Mesenchymal stem cell (in vitro differentiated cells and primary cell): ENCODE data around the gene SLC25A5.

Source experiments
- DNase-seq: peaks from one replicate; pipeline ENCODE4 v3.0.0-alpha.2; 2013
- H2AFZ ChIP-seq: one replicate; pipeline ENCODE4 v1.6.1; 2013; ENCODE audit warnings: low read depth, mild to moderate bottlenecking, control low read depth, inconsistent platforms, low read length, moderate library complexity
- H2AK5ac ChIP-seq: 2 replicates; pipeline ENCODE4 v1.6.1; 2013; ENCODE audit warnings: low read length, moderate library complexity, mild to moderate bottlenecking, inconsistent platforms; ENCODE audit not compliant: severe bottlenecking
- H2BK120ac ChIP-seq: one replicate; pipeline ENCODE4 v1.6.1; 2013; ENCODE audit warnings: low read depth, mild to moderate bottlenecking, inconsistent platforms, low read length, moderate library complexity
- H2BK12ac ChIP-seq, 2 experiments: one replicate each; pipeline ENCODE4 v1.6.1; 2013; ENCODE audit warnings: inconsistent platforms in 2 of 2, low read length in 2 of 2, mild to moderate bottlenecking in 2 of 2, moderate library complexity in 2 of 2, control low read depth in 1 of 2
- H2BK15ac ChIP-seq: one replicate; pipeline ENCODE4 v1.6.1; 2013; ENCODE audit warnings: mild to moderate bottlenecking, low read depth, inconsistent platforms; ENCODE audit not compliant: poor library complexity, severe bottlenecking
- H2BK5ac ChIP-seq: 2 replicates; pipeline ENCODE4 v1.6.1; 2013; ENCODE audit warnings: low read depth, mild to moderate bottlenecking, low read length, control low read depth, inconsistent platforms; ENCODE audit not compliant: poor library complexity, severe bottlenecking
- H3K14ac ChIP-seq, 2 experiments: one replicate each; pipeline ENCODE4 v1.6.1; 2013; ENCODE audit warnings: inconsistent platforms in 2 of 2, low read length in 2 of 2, control low read depth in 1 of 2, mild to moderate bottlenecking in 1 of 2, moderate library complexity in 1 of 2
- H3K18ac ChIP-seq, 2 experiments: one replicate each; pipeline ENCODE4 v1.6.1; 2013; ENCODE audit warnings: inconsistent platforms in 2 of 2, low read length in 2 of 2, control low read depth in 1 of 2, low read depth in 1 of 2, mild to moderate bottlenecking in 1 of 2
- H3K23ac ChIP-seq, 2 experiments: one replicate each; pipeline ENCODE4 v1.6.1; 2013; ENCODE audit warnings: inconsistent platforms in 2 of 2, low read length in 2 of 2, mild to moderate bottlenecking in 2 of 2, moderate library complexity in 2 of 2, control low read depth in 1 of 2
- H3K27ac ChIP-seq: 2 replicates; pipeline ENCODE4 v1.5.1; 2013; ENCODE audit warnings: mild to moderate bottlenecking, moderate library complexity, low read length, control low read depth, inconsistent platforms; ENCODE audit not compliant: poor library complexity, severe bottlenecking
- H3K27me3 ChIP-seq, 2 experiments: 2 replicates each; pipeline versions ENCODE4 v1.6.1 to v1.7.0; 2013; ENCODE audit warnings: low read length in 2 of 2, mild to moderate bottlenecking in 2 of 2, moderate library complexity in 2 of 2, control low read depth in 1 of 2, inconsistent platforms in 1 of 2; ENCODE audit not compliant: control insufficient read depth in 1 of 2, insufficient read depth in 1 of 2
- H3K36me3 ChIP-seq, 2 experiments: 2 replicates each; pipeline versions ENCODE4 v1.6.1 to v1.7.0; 2013; ENCODE audit warnings: low read length in 2 of 2, control low read depth in 1 of 2, inconsistent platforms in 1 of 2, low read depth in 1 of 2, mild to moderate bottlenecking in 1 of 2; ENCODE audit not compliant: insufficient read depth in 2 of 2, control insufficient read depth in 1 of 2
- H3K4ac ChIP-seq, 2 experiments: one replicate each; pipeline ENCODE4 v1.6.1; 2013; ENCODE audit warnings: inconsistent platforms in 2 of 2, low read length in 2 of 2, mild to moderate bottlenecking in 2 of 2, moderate library complexity in 2 of 2, control low read depth in 1 of 2, low read depth in 1 of 2
- H3K4me1 ChIP-seq: 2 replicates; pipeline ENCODE4 v1.6.1; 2013; ENCODE audit warnings: low read depth, low read length, control low read depth; ENCODE audit not compliant: control insufficient read depth, insufficient read depth
- H3K4me2 ChIP-seq: 2 replicates; pipeline ENCODE4 v1.6.1; 2013; ENCODE audit warnings: low read length, mild to moderate bottlenecking, inconsistent platforms; ENCODE audit not compliant: poor library complexity, severe bottlenecking
- H3K4me3 ChIP-seq, 2 experiments: 2 replicates each; pipeline versions ENCODE4 v1.5.1 to v1.7.0; 2013; ENCODE audit warnings: low read length in 2 of 2, mild to moderate bottlenecking in 2 of 2, control low read depth in 1 of 2, low read depth in 1 of 2; ENCODE audit not compliant: insufficient read depth in 1 of 2
- H3K79me1 ChIP-seq: replicated peaks from 2 replicates; pipeline ENCODE4 v1.6.1; 2013; ENCODE audit warnings: mild to moderate bottlenecking, control low read depth, low read length, inconsistent platforms; ENCODE audit not compliant: poor library complexity, severe bottlenecking
- H3K9ac ChIP-seq: 2 replicates; pipeline ENCODE4 v1.7.0; 2013; ENCODE audit warnings: mild to moderate bottlenecking, low read length, moderate library complexity
- H3K9me3 ChIP-seq: 2 replicates; pipeline ENCODE4 v1.7.0; 2013; ENCODE audit warnings: mild to moderate bottlenecking, low read length; ENCODE audit not compliant: control insufficient read depth
- H4K8ac ChIP-seq: one replicate; pipeline ENCODE4 v1.6.1; 2013; ENCODE audit warnings: inconsistent platforms, mild to moderate bottlenecking, low read length, moderate library complexity
- H4K91ac ChIP-seq: one replicate; pipeline ENCODE4 v1.6.1; 2013; ENCODE audit warnings: mild to moderate bottlenecking, low read length, inconsistent platforms
- WGBS: methylation state at CpG from one replicate; pipeline ENCODE4 v1.1.7; 2013; ENCODE audit warnings: mixed read lengths; 5-methylcytosine and 5-hydroxymethylcytosine counted together

The SLC25A5 gene

DNA sequence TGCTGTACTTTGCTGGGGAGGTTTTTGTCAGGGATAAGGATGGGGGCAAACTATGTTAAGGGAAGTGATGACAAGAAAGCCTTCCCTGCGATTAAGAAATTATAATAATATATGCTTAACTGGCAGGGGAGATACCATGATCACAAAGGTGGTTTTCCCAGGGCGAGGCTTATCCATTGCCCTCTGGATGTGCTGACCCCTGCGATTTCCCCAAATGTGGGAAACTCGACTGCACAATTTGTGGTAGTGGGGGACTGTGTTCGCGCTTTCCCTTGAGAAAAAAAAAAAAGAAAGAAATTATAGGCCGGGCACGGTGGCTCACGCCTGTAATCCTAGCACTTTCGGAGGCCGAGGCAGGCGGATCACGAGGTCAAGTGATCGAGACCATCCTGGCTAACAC, 44.6 kb upstream of the SLC25A5 start:
- Histone ChIP-seq H4K8ac (no peak overlapping the region), H3K27me3 (no peaks in the 10 kb centered on the region), H3K9ac (no peak overlapping the region), H3K79me1 (no peaks in the 10 kb centered on the region), H2AFZ (no peak overlapping the region), H3K36me3 (peaks cover 7 to 37% of the 10 kb centered on the region in 2 experiments), H2BK5ac (no peak overlapping the region), H2BK15ac (no peak overlapping the region), H3K23ac (no peak overlapping the region), H3K4me2 (no peak overlapping the region), H3K4me3 (no peak overlapping the region), H3K18ac (no peak overlapping the region), H3K4ac (no peak overlapping the region), H2BK120ac (no peak overlapping the region), H3K4me1 (peaks cover 5% of the 10 kb centered on the region), H2BK12ac (no peak overlapping the region), H3K9me3 (no peaks in the 10 kb centered on the region), H3K27ac (no peak overlapping the region), H4K91ac (no peak overlapping the region), H2AK5ac (no peak overlapping the region), H3K14ac (no peak overlapping the region)
- WGBS, result 100% methylated on average over 12 of the region's 14 CpGs
- DNase-seq, result no peak

DNA sequence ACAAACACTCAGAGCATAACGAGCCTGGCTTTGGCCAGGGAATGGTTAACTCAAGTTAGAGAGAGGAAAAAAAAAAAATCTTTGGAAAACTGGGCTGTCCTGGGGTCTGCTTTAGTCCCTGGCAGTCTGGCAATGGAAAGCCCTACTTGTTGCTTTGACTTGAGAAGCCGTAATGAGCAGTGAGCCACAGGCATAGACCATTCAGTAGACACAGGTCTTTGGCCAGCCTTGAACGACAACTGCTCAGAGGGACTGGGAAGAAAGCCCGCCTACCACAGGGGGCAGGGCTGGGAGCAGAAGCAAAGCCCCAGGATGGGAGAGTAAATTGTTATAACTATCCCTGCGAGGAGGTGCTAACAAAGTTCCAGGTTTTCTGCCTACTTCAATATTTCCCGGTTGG, 43.2 kb upstream of the SLC25A5 start:
- Histone ChIP-seq H3K23ac (no peak overlapping the region), H2AFZ (no peak overlapping the region), H3K9me3 (no peaks in the 10 kb centered on the region), H3K36me3 (peaks cover 5 to 36% of the 10 kb centered on the region in 2 experiments), H3K9ac (no peak overlapping the region), H4K8ac (no peak overlapping the region), H3K4ac (no peak overlapping the region), H2AK5ac (no peak overlapping the region), H3K79me1 (no peaks in the 10 kb centered on the region), H3K4me3 (no peak overlapping the region), H4K91ac (no peak overlapping the region), H2BK12ac (no peak overlapping the region), H3K27ac (no peak overlapping the region), H2BK120ac (no peak overlapping the region), H3K14ac (no peak overlapping the region), H2BK15ac (no peak overlapping the region), H3K18ac (no peak overlapping the region), H3K27me3 (no peaks in the 10 kb centered on the region), H3K4me2 (no peak overlapping the region), H2BK5ac (no peak overlapping the region), H3K4me1 (peaks cover 5% of the 10 kb centered on the region)
- WGBS, result 78% methylated on average over 5 of the region's 6 CpGs
- DNase-seq, result no peak

DNA sequence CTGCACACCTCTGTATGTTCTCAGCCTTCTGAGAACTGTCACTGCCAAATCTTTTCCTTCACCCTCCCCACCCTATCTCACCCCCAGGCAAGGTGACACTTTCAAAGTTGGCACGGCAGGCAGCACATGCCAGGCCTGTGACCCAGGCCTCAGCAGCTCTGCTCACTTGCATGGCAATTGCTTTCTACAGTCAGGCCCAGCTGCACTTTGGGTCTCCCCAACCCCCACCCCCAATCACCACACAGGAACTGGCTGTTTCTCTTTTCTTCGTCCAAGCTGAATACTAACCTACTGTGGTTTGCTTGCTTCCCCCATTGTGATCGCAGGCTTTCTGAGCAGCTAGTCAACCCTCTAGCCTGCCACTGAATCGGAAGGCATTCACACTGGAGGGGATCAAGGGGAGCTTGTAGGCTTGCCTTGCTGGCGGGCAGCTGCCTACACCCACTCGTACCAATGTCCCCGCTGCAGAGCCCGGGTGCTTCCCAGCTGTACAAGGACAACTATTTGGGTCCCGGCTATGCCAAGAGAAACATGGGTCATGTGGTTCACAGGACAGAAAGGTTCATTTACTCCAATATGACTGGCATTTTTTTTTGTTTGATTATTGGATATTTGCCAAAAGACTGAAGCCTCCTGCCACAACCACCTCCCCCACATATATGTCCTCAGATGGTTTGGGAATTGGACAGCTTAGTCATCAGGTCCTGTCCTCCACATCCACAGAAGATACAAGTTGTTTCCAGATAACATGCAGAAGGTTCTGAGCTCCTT, 41.0 kb upstream of the SLC25A5 start:
- H3K4me2 ChIP-seq, result no peak overlapping the region
- H3K4me3 ChIP-seq, result no peak overlapping the region
- H3K36me3 ChIP-seq, result peaks cover 11 to 46% of the 10 kb centered on the region in 2 experiments
- H2BK12ac ChIP-seq, result peak overlapping the region in 1 of 2 experiments; percentile 31
- no peak overlapping the region for H2AFZ ChIP-seq
- no peak overlapping the region for H2BK15ac ChIP-seq
- no peak overlapping the region for H3K14ac ChIP-seq
- H3K9me3 ChIP-seq, result no peaks in the 10 kb centered on the region
- no peak overlapping the region for H2BK120ac ChIP-seq
- DNase-seq, result peak; percentile 18
- no peak overlapping the region for H2AK5ac ChIP-seq
- H2BK5ac ChIP-seq, result no peak overlapping the region
- H3K18ac ChIP-seq, result peak overlapping the region; percentile 21 to 52
- peaks cover 0 to 3% of the 10 kb centered on the region in 2 experiments for H3K27me3 ChIP-seq
- H3K4ac ChIP-seq, result no peak overlapping the region
- H3K4me1 ChIP-seq, result peaks cover 5% of the 10 kb centered on the region
- no peak overlapping the region for H4K8ac ChIP-seq
- H3K23ac ChIP-seq, result no peak overlapping the region
- WGBS, result 88% methylated on average over 8 of the region's 9 CpGs
- no peak overlapping the region for H4K91ac ChIP-seq
- no peaks in the 10 kb centered on the region for H3K79me1 ChIP-seq
- H3K27ac ChIP-seq, result no peak overlapping the region
- no peak overlapping the region for H3K9ac ChIP-seq

DNA sequence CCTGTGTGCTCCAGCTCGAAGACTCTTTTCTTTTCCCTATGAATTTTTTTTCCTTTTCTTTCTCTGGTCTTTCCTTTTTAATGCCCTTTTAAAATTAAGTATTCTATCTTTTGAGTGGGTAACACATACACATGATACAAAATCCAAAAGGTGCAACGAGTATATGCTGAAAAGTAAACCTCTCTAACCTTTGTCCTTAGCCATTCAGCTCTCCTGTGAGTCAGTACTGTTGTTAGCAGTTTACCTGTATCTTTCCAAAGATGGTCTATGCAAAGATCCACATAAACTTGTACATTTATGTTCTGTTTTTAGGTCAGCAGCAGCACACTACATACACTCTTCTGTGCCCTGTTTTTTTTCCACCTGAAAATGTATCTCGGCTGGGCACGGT, 40.5 kb upstream of the SLC25A5 start:
- no peak overlapping the region for H2BK5ac ChIP-seq
- no peak overlapping the region for H3K14ac ChIP-seq
- peaks cover 8 to 40% of the 10 kb centered on the region in 2 experiments for H3K36me3 ChIP-seq
- H3K9ac ChIP-seq, result no peak overlapping the region
- H3K4ac ChIP-seq, result no peak overlapping the region
- H2BK120ac ChIP-seq, result no peak overlapping the region
- H3K27ac ChIP-seq, result no peak overlapping the region
- H4K91ac ChIP-seq, result no peak overlapping the region
- H2BK12ac ChIP-seq, result no peak overlapping the region
- no peak overlapping the region for H3K18ac ChIP-seq
- H3K27me3 ChIP-seq, result peaks cover 0 to 3% of the 10 kb centered on the region in 2 experiments
- 100% methylated on average over 2 of the region's 4 CpGs for WGBS
- no peak overlapping the region for H2BK15ac ChIP-seq
- H3K23ac ChIP-seq, result no peak overlapping the region
- H3K79me1 ChIP-seq, result no peaks in the 10 kb centered on the region
- H4K8ac ChIP-seq, result no peak overlapping the region
- no peak overlapping the region for H2AFZ ChIP-seq
- no peak overlapping the region for H3K4me2 ChIP-seq
- no peak overlapping the region for H2AK5ac ChIP-seq
- H3K4me3 ChIP-seq, result no peak overlapping the region
- H3K9me3 ChIP-seq, result no peaks in the 10 kb centered on the region
- H3K4me1 ChIP-seq, result peaks cover 5% of the 10 kb centered on the region
- no peak for DNase-seq
